HG02970 (cell line): ENCODE measurements around the gene MUC2.

Experiments used
- ATAC-seq: cut with Tn5 transposase; IDR thresholded peaks from one replicate; pipeline ENCODE4 v1.9.1; 2021; ENCODE audit warnings: mild to moderate bottlenecking, moderate library complexity, moderate number of reproducible peaks; ENCODE audit not compliant: unreplicated experiment, low FRiP score

Gene MUC2

GRCh38 chr11:1118755-1119603 is 44.3 kb downstream of the MUC2 start:
- no peak for ATAC-seq

DNA sequence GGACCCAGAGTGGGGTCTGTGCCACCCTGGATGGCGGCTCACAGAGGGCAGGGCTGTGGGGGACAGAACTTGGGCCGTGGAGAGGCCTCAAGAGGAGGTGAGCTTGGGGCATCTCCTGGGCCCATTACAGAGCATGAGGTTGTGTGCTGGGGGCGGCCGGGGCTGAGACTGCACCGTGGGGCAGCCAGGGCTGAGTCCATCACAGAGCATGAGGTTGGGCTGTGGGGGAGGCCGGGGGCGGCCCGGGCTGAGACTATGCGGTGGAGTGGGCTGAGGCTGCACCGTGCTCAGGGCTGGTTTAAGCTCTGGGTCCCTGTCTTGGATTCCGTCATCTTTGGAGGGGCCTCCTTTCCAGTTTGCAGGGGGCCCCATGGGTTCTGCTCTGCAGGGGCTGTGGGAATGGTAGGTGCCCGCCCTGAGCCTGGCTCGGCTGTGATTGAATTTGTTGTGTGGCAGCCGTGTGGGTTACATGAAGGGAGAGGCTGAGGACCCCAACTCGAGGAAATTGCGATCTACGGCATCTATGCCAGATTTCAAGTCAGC is 45.0 kb downstream of the MUC2 start:
- no peak for ATAC-seq

- no peak for ATAC-seq
Measured at GRCh38 chr11:1120532-1121330, 46.1 kb downstream of the MUC2 start.

DNA sequence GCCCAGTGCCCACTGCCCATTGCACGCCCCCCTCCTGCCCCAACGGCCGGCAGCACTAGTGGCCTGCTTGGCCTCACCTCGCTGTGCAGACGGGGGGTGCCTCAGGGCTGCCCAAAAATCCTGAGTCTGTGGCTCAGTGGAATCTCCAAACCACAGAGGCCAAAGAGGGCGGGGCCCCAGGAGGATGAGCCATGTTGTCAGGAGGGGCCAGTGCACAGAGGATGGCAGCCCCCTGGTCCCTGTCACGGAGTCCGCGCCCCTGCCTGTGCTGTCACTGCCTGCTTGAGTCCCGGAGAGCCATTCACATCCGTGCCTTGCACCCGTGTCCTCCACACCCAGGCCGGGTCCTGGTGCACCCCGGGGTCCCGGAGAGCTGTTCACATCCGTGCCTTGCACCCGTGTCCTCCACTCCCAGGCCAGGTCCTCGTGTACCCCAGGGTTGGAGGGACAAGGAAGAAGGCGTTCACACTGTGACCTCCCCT is 46.7 kb downstream of the MUC2 start:
- no peak for ATAC-seq

- ATAC-seq, result no peak
Measured at GRCh38 chr11:1121813-1122663, 47.4 kb downstream of the MUC2 start.

DNA sequence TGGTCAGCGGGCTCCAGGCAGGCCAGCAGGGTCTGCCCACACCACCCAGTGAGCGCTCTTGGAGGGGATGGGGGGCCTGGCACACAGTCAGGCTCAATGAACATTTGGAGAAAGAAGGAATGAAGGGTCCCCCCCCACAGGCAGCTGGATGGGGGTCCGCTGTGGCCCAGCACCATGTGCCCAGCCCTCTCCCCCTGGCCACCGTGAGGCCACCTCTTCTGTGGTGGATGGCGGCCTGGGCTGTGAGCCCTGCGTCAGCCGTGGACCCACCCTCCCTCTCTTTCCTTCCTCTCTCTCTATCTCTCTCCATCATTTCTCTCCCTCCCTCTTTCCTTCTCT is 48.0 kb downstream of the MUC2 start:
- ATAC-seq, result no peak

DNA sequence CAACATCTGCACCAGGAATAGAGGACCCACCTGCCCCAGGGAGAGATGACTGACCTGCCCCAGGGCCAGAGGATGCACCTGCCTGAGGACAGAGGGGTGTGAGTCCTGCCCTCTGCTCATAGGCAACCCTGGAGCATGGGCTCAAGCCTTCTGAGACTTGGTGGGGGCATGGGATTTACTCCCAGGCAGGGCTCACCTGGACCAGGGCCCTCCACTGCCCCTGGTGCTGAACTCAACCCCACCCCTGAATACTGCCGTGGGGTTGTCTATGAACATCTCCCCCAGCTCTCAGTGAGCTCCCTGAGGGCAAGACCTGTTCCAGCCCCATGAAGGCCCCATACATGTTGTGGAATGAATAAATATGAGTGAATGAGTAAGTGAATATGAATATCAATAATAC is 49.3 kb downstream of the MUC2 start:
- ATAC-seq, result no peak
